Measurements from ENCODE around the gene TSC1.

The TSC1 gene

DNA sequence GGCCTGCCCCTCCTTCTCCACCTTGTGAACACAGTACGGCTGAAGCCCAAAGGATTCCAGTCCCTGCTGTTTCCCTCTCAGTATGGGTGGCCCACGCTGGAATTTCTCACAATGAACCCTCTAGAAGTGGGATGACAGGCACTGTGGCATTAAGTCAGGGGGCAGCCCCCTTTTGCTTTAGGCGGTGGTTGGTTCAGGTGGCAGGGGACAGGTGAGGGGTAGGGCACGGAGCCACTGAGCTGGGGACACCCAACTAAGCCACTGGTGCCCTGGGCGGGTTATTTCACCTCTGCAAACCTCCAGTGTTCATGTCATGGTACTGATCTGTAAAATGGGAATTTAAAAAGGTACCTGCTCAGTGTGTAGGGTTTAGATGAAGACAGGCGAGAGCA is 58.1 kb downstream of the TSC1 start:
- no peak for DNase-seq

DNA sequence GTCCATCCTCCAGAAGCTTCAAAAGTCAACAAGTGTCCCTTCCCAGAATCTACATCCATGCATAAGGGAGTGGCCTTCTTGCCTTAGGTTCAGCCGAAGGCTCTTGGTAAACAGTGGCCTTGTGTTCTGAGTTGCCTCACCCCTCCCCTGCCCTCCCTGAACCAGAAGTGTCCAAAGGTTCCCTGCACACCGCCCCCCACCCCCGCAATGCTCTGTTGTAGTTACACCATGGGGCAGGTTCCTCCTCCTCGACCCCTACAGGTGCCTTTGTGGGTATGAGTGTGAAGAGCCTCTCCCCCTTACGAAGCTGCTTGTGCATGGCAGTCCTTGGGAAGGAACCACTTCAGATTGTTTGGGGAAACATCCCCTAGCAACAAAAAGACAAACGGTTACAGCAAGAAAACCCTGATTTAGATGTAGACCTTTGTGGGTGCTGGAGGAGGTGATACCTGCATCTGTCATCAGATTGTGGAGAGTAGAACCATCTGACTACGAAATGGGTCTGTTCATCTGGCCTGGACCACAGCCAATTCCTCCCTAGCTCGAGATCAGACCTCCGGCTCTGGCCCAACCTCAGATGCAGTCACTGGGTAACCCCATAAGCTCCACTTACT is 58.6 kb downstream of the TSC1 start:
- DNase-seq = no peak

GRCh38 chr9:132883349-132884294 is 60.8 kb downstream of the TSC1 start:
- DNase-seq = no peak

GRCh38 chr9:132882616-132883015 is 61.8 kb downstream of the TSC1 start:
- no peak for DNase-seq

- DNase-seq = no peak
These were observed 62.6 kb downstream of the TSC1 start for GRCh38 chr9:132881826-132882225.

GRCh38 chr9:132880324-132880661 is 64.1 kb downstream of the TSC1 start:
- no peak for DNase-seq

DNA sequence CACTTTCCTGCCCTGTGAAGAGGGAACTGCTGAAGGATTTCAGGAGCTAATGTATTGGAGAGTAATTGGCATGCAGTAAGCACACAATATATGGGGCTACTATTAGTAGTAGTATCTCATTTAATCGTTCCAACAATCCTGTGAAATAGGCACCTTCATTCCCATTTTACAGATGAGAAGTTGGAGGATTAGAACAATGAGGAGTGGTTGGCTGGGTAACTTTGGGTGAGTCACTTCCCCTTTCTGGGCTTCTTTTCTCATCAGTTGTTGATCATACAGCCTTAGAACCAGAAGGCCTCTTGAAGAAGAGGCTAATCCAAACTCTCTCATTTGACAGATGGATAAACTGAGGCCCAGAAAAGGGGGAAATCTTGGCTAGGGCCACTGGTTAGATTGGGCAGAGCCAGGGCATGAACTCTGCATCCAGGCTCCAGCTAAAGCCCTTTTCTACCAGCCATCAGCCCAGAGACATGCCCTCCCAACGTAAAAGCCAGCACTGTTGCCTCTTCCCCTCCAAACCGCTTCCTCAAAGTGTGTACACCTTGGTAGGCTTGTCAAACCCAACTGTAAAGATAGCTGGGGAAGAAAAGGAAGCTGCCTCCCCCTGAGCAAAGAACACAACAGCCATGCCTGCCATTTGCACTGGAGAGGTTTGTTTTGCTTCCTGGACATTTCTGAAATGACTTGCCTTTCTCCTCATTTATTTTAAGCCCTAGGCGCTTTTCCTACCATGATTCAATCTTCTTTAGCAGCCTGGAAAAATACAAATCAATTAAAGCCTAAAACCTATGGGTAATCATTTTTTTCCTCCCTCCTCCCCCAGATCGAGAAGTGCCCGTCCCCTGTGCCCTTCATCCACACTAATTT is 64.7 kb downstream of the TSC1 start:
- DNase-seq = no peak

DNA sequence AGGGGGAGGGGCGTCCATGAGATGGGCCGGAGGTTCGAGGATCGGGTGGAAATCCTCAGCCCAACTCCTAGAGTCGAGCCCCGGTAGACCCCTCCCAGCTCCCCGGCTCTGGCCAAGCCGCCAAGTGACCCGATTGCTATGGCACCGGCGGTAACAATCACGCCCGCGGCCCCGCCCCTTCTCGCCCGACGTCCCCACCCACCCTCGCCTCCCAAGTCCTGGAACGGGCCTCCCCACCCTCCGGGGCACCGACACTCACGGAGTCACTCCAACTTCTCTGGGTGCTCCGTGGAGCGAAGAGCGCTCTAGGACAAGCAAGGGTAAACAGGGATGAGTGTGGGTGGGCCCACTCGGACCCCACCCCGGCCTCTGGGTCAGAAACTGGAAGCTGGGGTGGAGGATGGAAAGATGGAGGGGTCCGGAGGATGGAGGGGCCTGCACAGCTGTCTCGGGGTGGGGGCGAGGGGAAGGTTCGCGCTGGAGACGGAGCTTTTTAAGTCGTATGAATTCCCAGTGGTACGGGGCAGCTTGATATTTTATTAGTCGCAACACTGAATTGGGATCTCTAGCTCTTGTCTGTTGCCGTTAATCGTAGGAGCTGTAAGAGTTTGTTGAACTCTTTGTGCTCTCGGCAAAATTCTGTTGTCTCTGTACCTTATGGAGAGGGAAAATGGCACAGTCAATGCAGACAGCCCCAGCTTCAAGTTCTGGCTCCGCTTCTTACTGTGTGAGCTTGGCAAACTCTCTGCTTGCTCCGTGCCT is 65.5 kb downstream of the TSC1 start, which contains the start of gene SPACA9:
SPACA9 (plus strand) TSS at position 204 of the 762 bp plus-strand sequence. CDS start 5,050 bp downstream, outside the sequence.
- DNase-seq = no peak

- DNase-seq = no peak
These were observed 66.4 kb downstream of the TSC1 start, which contains the start of gene AK8 for GRCh38 chr9:132877824-132878694. Gene AK8, minus strand, starts transcription at chr9:132878284. Its CDS starts 29 bp downstream, at chr9:132878255.

DNA sequence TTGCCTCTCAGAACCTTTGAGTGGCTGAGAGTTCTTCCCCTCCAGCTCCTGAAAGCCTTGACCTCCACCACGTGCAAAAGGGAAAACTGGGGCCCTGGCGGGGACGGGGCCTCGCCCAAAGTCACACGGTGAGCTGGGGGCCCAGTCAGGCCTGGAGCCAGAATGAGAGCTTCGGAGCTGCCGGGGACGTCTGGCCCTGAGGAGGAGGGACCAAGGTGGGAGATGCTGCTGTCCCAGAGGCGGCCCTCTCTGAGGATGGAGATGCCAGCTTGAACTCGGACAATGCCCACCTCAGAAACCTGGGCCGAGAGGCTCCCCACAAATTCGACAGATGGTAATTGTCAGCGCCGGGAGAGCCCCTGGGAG is 67.0 kb downstream of the TSC1 start:
- DNase-seq = no peak

DNA sequence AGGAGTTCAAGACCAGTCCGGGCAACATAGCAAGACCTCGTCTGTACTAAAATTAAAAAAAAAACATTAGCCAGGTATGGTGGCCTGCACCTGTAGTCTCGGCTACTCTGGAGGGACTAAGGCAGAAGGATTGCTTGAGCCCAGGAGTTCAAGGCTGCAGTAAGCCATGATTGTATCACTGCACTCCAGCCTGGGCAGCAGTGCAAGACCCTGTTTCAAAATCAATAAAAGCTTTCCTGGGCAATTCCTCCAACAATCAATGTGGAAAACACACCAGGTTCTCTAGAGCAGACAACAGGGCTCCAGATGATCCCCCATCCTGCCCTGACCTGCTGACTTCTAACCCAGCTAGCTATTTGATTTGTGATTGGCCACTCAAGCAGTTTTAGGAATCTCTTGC is 67.6 kb downstream of the TSC1 start:
- DNase-seq = no peak

- no peak for DNase-seq
These were observed 69.3 kb downstream of the TSC1 start for GRCh38 chr9:132875159-132875558.

DNA sequence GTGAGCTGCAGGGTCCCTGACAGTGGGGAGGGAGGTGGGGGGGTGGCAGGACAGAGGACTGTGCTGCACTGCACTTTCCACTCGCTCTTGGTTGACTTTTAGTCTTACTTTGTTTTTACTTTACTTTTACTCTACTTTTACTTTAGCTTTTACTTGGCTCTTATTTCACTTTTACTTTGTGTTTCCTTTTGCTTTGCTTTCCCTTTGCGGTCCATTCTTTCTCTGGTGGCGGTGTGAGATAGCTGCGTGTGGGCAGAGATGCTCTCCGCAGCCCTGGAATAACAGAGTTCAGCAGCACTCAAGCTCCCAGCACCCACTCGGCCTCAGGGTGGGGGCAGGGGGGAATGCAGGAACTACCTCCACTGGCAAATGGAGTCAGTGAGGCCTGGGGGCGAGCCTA is 71.0 kb downstream of the TSC1 start:
- no peak for DNase-seq

DNA sequence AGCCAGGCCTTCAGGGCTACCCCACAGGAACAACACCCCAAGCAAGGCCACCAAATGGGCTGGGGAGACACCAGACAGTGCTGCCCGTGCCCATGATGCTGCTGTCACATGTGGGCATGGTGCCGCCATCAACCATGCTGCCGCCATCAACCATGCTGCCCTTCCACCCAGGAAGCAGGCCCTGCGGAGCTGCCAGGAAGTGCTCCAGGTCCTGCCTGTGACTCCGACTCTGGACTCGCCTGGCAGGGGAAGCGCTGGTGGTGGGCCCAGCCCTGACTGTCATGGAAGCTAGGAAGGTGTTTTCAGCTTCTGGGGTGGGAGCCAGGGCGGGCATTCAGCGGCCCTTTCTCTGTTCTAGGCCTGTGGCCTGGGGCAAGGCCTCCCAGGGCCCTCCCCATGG is 75.2 kb downstream of the TSC1 start:
- DNase-seq = no peak

DNA sequence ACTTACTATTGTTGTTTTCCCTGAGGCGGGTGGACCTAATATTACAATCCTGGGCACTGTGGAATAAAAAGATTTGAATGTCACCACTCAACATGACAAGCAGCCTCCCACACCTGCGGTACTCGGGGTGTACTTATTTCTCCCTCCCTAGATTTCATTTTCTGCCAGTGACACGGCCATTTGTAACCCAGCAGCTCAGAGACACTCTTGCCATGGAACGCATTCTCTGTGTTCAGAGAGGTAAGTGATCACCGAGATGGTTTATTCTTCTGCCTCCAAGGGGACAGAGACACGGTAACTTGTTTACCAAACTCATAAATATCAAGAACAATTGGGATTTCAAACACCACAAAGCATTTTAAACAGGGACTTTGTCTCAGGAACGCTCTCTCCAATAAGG is 77.5 kb downstream of the TSC1 start:
- no peak for DNase-seq

GRCh38 chr9:132864691-132865090 is 79.7 kb downstream of the TSC1 start:
- DNase-seq = no peak

- no peak for DNase-seq
These were observed 80.1 kb downstream of the TSC1 start for GRCh38 chr9:132864277-132864676.

DNA sequence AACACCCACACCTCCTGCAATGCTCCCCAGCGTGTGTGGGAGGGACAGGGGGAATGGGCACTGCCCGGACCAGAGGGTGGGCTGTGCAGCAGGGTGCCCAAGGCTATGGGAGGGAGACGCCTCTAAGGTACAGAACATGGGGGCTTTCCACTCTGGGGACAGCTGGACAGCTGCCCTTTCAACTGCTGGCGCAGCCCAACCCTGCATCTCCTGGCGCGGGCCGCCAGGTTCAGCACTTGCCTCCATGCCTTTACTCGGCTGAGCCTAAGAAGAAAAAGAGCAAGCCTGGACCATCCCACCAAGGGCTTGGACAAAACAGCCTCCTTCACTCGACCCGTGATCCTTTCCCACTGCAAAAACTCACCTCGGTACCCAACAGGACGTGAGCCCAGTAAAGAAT is 81.3 kb downstream of the TSC1 start:
- DNase-seq = no peak

- no peak for DNase-seq
These were observed 81.9 kb downstream of the TSC1 start for GRCh38 chr9:132862533-132862932.

DNA sequence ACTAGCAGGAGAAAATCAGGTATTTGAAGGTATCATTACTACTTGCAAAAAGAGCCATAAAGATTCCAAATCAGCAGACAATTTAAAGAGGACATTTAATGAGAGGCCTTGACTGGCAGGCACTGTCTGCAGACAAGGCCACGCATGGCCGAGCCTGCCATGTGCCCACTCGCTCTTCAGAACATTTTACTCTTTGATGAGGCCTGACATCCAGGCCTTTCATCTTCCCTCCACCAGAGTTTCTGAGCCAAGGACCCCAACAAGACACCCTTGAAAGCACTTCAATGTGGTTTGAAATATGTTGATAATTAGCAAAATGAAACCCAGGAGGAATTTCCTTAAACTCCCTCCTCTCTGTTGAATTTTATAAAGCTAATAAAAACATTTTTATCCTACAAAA is 82.8 kb downstream of the TSC1 start:
- no peak for DNase-seq

- no peak for DNase-seq
These were observed 85.7 kb downstream of the TSC1 start for GRCh38 chr9:132858751-132859150.
